Endometrium (tissue), 2 donors: ENCODE measurements around the gene ATOH8.
"Not testable (repeated sequence)": the region's sequence is repeated elsewhere in the genome, so short reads cannot be mapped to it uniquely, and the experiment has no call there.

ENCODE experiments used
- FAIRE-seq: peaks from 2 replicates; lab custom pipeline; 2012; peaks lifted over from hg19 to GRCh38; lab: Jason Lieb, UNC
- donor health status: control.
- donor health status: control.

ATOH8 gene

DNA sequence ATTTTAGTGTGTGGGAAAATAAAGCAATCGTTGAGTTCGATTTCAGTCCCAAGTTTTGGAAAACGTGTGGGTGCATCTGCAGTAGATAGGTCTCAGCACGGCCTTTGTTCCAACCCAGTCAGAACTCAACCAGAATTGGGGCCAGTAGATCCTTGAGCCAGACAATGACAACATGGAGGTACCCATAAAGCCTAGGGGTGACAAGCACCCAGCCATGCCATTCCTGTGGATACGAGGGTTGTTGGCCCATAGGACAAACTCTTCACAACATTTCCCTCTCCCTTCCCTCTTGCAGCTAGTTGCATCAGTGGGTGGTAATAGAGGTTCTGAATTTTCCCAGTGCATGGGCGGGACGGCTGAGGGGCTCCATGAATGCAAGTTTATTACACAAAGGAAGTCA is 74.9 kb downstream of the ATOH8 start:
- no peak for FAIRE-seq

DNA sequence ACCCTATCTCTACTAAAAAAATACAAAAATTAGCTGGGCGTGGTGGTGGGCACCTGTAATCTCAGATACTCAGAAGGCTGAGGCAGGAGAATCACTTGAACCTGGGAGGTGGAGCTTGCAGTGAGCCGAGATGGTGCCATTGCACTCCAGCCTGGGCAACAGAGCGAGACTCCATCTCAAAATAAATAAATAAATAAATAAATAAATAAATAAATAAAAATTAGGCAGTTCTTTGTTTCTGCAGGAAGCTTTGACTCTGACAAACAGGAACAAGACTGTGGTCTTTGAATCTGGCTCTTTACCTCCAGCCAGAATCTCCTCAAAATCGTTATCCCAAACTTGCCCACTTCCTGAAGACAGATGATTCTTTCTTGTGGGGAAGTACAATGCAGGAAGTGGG is 75.6 kb downstream of the ATOH8 start:
- not testable (repeated sequence) for FAIRE-seq

DNA sequence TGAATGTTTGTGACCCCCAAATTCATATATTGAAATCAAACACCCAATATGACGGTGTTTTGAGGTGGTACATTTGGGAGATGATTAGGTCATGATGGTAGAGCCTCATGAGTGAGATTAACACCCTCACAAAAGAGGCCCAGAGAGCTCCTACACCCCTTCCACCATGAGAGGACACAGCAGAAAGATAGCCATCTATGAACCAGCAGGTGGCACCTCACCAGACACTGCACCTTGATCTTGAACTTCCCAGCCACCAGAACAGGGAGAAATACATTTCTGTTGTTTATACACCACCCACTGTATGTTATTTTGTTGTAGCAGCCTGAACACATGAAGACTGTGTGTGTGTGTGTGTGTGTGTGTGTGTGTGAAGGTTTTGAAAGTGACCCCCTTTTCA is 76.9 kb downstream of the ATOH8 start:
- no peak for FAIRE-seq

DNA sequence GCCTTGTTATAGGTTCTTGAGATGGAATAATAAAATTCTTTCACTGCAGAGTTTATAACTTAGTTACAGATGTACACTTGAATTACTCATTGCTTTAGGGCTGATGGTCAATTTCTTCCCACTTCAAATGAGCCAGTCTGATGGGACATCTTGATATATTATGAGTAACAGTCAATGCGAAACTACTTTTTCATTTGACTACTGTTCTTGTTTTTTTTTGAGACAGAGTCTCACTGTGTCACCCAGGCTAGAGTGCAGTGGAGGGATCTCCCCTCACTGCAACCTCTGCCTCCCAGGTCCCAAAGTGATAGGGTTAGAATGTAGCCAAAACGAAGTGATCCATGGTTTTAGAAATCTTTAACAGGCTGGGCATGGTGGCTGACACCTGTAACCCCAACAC is 77.9 kb downstream of the ATOH8 start:
- FAIRE-seq, result no peak

DNA sequence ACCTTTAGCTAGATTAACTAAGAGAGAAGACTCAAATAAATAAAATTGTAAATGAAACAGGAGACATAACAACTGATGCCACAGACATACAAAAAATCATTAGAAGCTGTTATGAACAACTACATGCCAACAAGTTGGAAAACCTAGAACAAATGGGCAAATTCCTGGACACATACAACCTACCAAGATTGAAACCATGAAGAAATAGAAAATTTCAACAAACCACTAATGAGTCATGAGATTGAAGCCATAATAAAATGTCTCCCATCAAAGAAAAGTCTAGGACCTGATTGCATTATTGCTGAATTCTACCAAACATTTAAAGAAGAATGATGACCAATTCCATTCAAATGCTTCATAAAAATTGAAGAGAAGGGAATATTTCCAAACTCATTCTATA is 80.7 kb downstream of the ATOH8 start:
- FAIRE-seq, result no peak
